SK-N-SH (cell line): ENCODE results near the gene RNF111. TPM values are rescaled to one million over a fixed set of nuclear protein-coding genes. Genes with fewer than 3 reads are reported as not detected.

Experiments
- CTCF ChIA-PET: fragments of 300-600, 350-600 bp; formaldehyde crosslinking; extraction: SDS; loops from one replicate; lab custom pipeline; 2021; lab: Yijun Ruan, JAX
- POLR2A ChIA-PET: fragments of 350-600 bp; sonication (Branson Sonifier 250); formaldehyde crosslinking; extraction: SDS; loops from one replicate; lab custom pipeline; 2020; ENCODE audit warnings: antibody characterized with exemption, inconsistent platforms; lab: Yijun Ruan, JAX
- DNase-seq: peaks from one replicate; pipeline ENCODE4 v3.0.0; 2012
- H2AFZ ChIP-seq: fragments of 200-600 bp; sonication (generic); 2 replicates; pipeline ENCODE4 v1.8.1; 2016; ENCODE audit warnings: antibody characterized with exemption, mild to moderate bottlenecking, low read depth
- H3F3A ChIP-seq: fragments of 200-600 bp; sonication (generic); replicated peaks from 2 replicates; pipeline ENCODE3; 2016; ENCODE audit warnings: antibody characterized with exemption, mild to moderate bottlenecking; ENCODE audit not compliant: insufficient read depth
- H3K27ac ChIP-seq, 2 experiments: fragments of 200-500 bp in 1 of 2; fragments of 200-600 bp in 1 of 2; sonication (Bioruptor generic) in 1 of 2; sonication (generic), shearing (Covaris generic) in 1 of 2; 2 replicates each; pipeline versions ENCODE4 v1.5.1 to v1.6.1; 2014 to 2016; ENCODE audit warnings: low read depth in 2 of 2, inconsistent platforms in 1 of 2, low read length in 1 of 2, mild to moderate bottlenecking in 1 of 2, mixed read lengths in 1 of 2
- H3K27me3 ChIP-seq: fragments of 200-600 bp; sonication (generic), shearing (Covaris generic); 2 replicates; pipeline ENCODE4 v1.6.1; 2016; ENCODE audit warnings: mixed run types; ENCODE audit not compliant: insufficient read depth
- H3K36me3 ChIP-seq, 2 experiments: fragments of 200-500 bp in 1 of 2; fragments of 200-600 bp in 1 of 2; sonication (Bioruptor generic) in 1 of 2; sonication (generic) in 1 of 2; replicated peaks in 1 of 2; 2 replicates each; pipeline versions ENCODE3 to v1.5.1; 2014 to 2016; ENCODE audit warnings: low read length in 1 of 2, mild to moderate bottlenecking in 1 of 2; ENCODE audit not compliant: insufficient read depth in 2 of 2, control insufficient read depth in 1 of 2
- H3K4me1 ChIP-seq, 2 experiments: fragments of 200-500 bp in 1 of 2; fragments of 200-600 bp in 1 of 2; sonication (Bioruptor generic) in 1 of 2; sonication (generic), shearing (Covaris generic) in 1 of 2; 2 replicates each; pipeline versions ENCODE4 v1.5.1 to v1.6.1; 2014 to 2016; ENCODE audit warnings: low read depth in 1 of 2, low read length in 1 of 2, mixed run types in 1 of 2; ENCODE audit not compliant: insufficient read depth in 2 of 2, control insufficient read depth in 1 of 2
- H3K4me2 ChIP-seq: fragments of 200-600 bp; sonication (generic), shearing (Covaris generic); 2 replicates; pipeline ENCODE4 v1.6.1; 2017; ENCODE audit warnings: mixed run types
- H3K4me3 ChIP-seq, 2 experiments: fragments of 200-500 bp in 1 of 2; fragments of 200-600 bp in 1 of 2; sonication (Bioruptor generic) in 1 of 2; sonication (generic), shearing (Covaris generic) in 1 of 2; 2 replicates each; pipeline versions ENCODE4 v1.5.1 to v1.8.1; 2014 to 2016; ENCODE audit warnings: low read depth in 2 of 2, inconsistent platforms in 1 of 2, low read length in 1 of 2, mild to moderate bottlenecking in 1 of 2, mixed read lengths in 1 of 2, moderate library complexity in 1 of 2
- H3K79me2 ChIP-seq: fragments of 200-600 bp; sonication (generic); 2 replicates; pipeline ENCODE4 v1.8.1; 2017; ENCODE audit warnings: mild to moderate bottlenecking; ENCODE audit not compliant: insufficient read depth
- H3K9ac ChIP-seq: fragments of 200-600 bp; sonication (generic); 2 replicates; pipeline ENCODE4 v1.6.1; 2017; ENCODE audit warnings: mixed run types
- H3K9me2 ChIP-seq: fragments of 200-600 bp; sonication (generic); 2 replicates; pipeline ENCODE4 v1.6.1; 2017; ENCODE audit warnings: mixed run types
- H3K9me3 ChIP-seq: fragments of 200-600 bp; sonication (generic); 2 replicates; pipeline ENCODE4 v1.6.1; 2017; ENCODE audit warnings: mixed run types, mild to moderate bottlenecking, moderate library complexity
- H4K20me1 ChIP-seq: fragments of 200-600 bp; sonication (generic); 2 replicates; pipeline ENCODE4 v1.6.1; 2017; ENCODE audit warnings: mild to moderate bottlenecking, mixed run types; ENCODE audit not compliant: insufficient read depth
- ELF1 ChIP-seq: IDR thresholded peaks from 2 replicates; pipeline ENCODE4 v1.4.0; 2012
- EP300 ChIP-seq, 2 experiments: IDR thresholded peaks; 2 replicates each; pipeline versions ENCODE4 v1.4.0 to v1.6.1; 2012; ENCODE audit warnings: borderline replicate concordance in 1 of 2, low read depth in 1 of 2, low read length in 1 of 2
- FOXJ3 ChIP-seq: sonication (generic); formaldehyde crosslinking; IDR thresholded peaks from 2 replicates; pipeline ENCODE4 v1.5.1; 2020; ENCODE audit warnings: mild to moderate bottlenecking, missing genetic modification reagents
- FOXM1 ChIP-seq: IDR thresholded peaks from 2 replicates; pipeline ENCODE4 v1.4.0; 2012; ENCODE audit warnings: low read depth, mild to moderate bottlenecking
- GABPA ChIP-seq: IDR thresholded peaks from 2 replicates; pipeline ENCODE4 v1.4.0; 2012; ENCODE audit warnings: low read depth, mild to moderate bottlenecking
- GATA2 ChIP-seq: sonication (generic); formaldehyde crosslinking; IDR thresholded peaks from 2 replicates; pipeline ENCODE4 v1.5.0; 2020; ENCODE audit warnings: mild to moderate bottlenecking, missing genetic modification reagents
- IRF3 ChIP-seq: fragments of 150-350 bp; IDR thresholded peaks from 2 replicates; pipeline ENCODE4 v1.6.1; 2016; ENCODE audit warnings: mild to moderate bottlenecking, low read depth, low read length
- JUND ChIP-seq: IDR thresholded peaks from 2 replicates; pipeline ENCODE4 v1.4.0; 2012
- NFIC ChIP-seq: IDR thresholded peaks from 2 replicates; pipeline ENCODE4 v1.4.0; 2012; ENCODE audit warnings: borderline replicate concordance
- NRF1 ChIP-seq: IDR thresholded peaks from 2 replicates; pipeline ENCODE4 v1.6.1; 2012; ENCODE audit warnings: low read depth, mild to moderate bottlenecking, low read length
- PBX3 ChIP-seq: IDR thresholded peaks from 2 replicates; pipeline ENCODE4; 2012
- POLR2AphosphoS5 ChIP-seq: IDR thresholded peaks from 2 replicates; pipeline ENCODE4 v1.6.1; 2012; ENCODE audit warnings: low read depth, low read length
- RAD21 ChIP-seq: IDR thresholded peaks from 2 replicates; pipeline ENCODE4 v1.6.1; 2012; ENCODE audit warnings: mild to moderate bottlenecking, low read length
- REST ChIP-seq: IDR thresholded peaks from 2 replicates; pipeline ENCODE4 v1.6.1; 2012; ENCODE audit warnings: mild to moderate bottlenecking, low read depth, low read length, moderate library complexity
- RFX5 ChIP-seq: IDR thresholded peaks from 2 replicates; pipeline ENCODE4 v1.6.1; 2012; ENCODE audit warnings: mild to moderate bottlenecking, improper control_type of control experiment, low read length
- SIN3A ChIP-seq: IDR thresholded peaks from 2 replicates; pipeline ENCODE4 v1.6.1; 2012; ENCODE audit warnings: low read depth, mild to moderate bottlenecking, low read length, moderate library complexity, borderline replicate concordance
- TAF1 ChIP-seq: IDR thresholded peaks from 2 replicates; pipeline ENCODE4 v1.6.1; 2012; ENCODE audit warnings: low read depth, mild to moderate bottlenecking, low read length, moderate library complexity, borderline replicate concordance
- USF1 ChIP-seq: IDR thresholded peaks from 2 replicates; pipeline ENCODE4 v1.4.0; 2012; ENCODE audit warnings: low read depth, borderline replicate concordance
- WGBS: methylation state at CpG from one replicate; pipeline ENCODE4 v1.1.6; 2017; ENCODE audit warnings: low lambda C conversion rate; 5-methylcytosine and 5-hydroxymethylcytosine counted together
- polyA plus RNA-seq, 3 experiments: library from polyadenylated mRNA; depleted of rRNA; stranded (reverse); fragments of >200 nt; gene quantifications; 2 replicates each; pipeline ENCODE4 v1.2.3, GENCODE V29; 2012

RNF111 gene
- polyA plus RNA-seq, 1 of the 3 experiments (the other 2 are of a cell fraction) = 16.5 TPM

- no peak for TF ChIP-seq IRF3
- TF ChIP-seq, all 33 proteins: peak for 0
Measured at GRCh38 chr15:59099162-59099685, 111.8 kb downstream of the RNF111 start (continued).

GRCh38 chr15:59104602-59104911 lies 117.1 kb downstream of the RNF111 start:
- Histone ChIP-seq H3K27ac (peak overlapping the region; percentile 34 to 75), H3K9ac (peak overlapping the region; percentile 87), H3F3A (peaks cover 19% of the 10 kb centered on the region), H3K4me1 (peaks cover 0 to 7% of the 10 kb centered on the region in 2 experiments; a peak in 2 of 4 replicates), H3K9me3 (no peaks in the 10 kb centered on the region), H3K79me2 (peaks cover 33% of the 10 kb centered on the region), H3K4me3 (peak overlapping the region; percentile 81 to 89), H3K36me3 (peaks cover 14 to 38% of the 10 kb centered on the region in 2 experiments), H3K27me3 (no peaks in the 10 kb centered on the region), H4K20me1 (no peaks in the 10 kb centered on the region), H3K9me2 (no peaks in the 10 kb centered on the region), H3K4me2 (peak overlapping the region; percentile 96), H2AFZ (peak overlapping the region; percentile 98)
- 5% methylated on average over 9 of the region's 9 CpGs for WGBS
- POLR2A ChIA-PET = no interaction called here
- no peak for TF ChIP-seq REST
- peak; percentile 40; the same call in 1 of the 2 replicates for TF ChIP-seq TAF1
- 0 out of 2 replicates have a peak, but pooled peaks have one; percentile 7 for TF ChIP-seq ELF1
- CTCF ChIA-PET = no interaction called here
- no peak for DNase-seq

GRCh38 chr15:59104912-59105732 lies 117.7 kb downstream of the RNF111 start, which contains the start of gene CCNB2:
TSS of gene CCNB2 (plus strand) at chr15:59105146. CDS start at chr15:59105269, 123 bp downstream.
- ChIA-PET POLR2A (no interaction called here), CTCF (interaction anchor here (0.9 kb wide), 1 partner anchor 22 kb away, joined by 3 read pairs; no protein-coding TSS in a partner anchor)
- peaks cover 0 to 7% of the 10 kb centered on the region in 2 experiments; a peak in 2 of 4 replicates for H3K4me1 ChIP-seq
- DNase-seq = peak; percentile 92
- peak within 1 kb of the TSS; percentile 81 to 89 for H3K4me3 ChIP-seq
- peaks cover 15 to 38% of the 10 kb centered on the region in 2 experiments for H3K36me3 ChIP-seq
- H2AFZ ChIP-seq = peak within 1 kb of the TSS; percentile 98
- H3K9me2 ChIP-seq = no peaks in the 10 kb centered on the region
- under 1% methylated on average over 33 of the region's 57 CpGs for WGBS
- no peaks in the 10 kb centered on the region for H3K9me3 ChIP-seq
- H3K79me2 ChIP-seq = peaks cover 36% of the 10 kb centered on the region
- peak within 1 kb of the TSS; percentile 34 to 75 for H3K27ac ChIP-seq
- H3K27me3 ChIP-seq = no peaks in the 10 kb centered on the region
- no peaks in the 10 kb centered on the region for H4K20me1 ChIP-seq
- H3K9ac ChIP-seq = peak within 1 kb of the TSS; percentile 87
- H3F3A ChIP-seq = peaks cover 19% of the 10 kb centered on the region
- peak within 1 kb of the TSS; percentile 96 for H3K4me2 ChIP-seq
- TF ChIP-seq JUND = no peak
- TF ChIP-seq EP300 (IDR thresholded peaks at IDR 0.05; ENCODE audit: borderline replicate concordance in 1 of 2, low read depth in 1 of 2, low read length in 1 of 2) = no peak; a peak in 1 of 4 replicates
- peak; percentile 79 for TF ChIP-seq POLR2AphosphoS5
- TF ChIP-seq GABPA = no peak
- peak; percentile 99 for TF ChIP-seq FOXM1
- peak; percentile 87 for TF ChIP-seq PBX3
- no peak for TF ChIP-seq FOXJ3 (CRISPR knock-in tag)
- 0 out of 2 replicates have a peak, but pooled peaks have one; percentile 6 for TF ChIP-seq ELF1
- peak; percentile 98 for TF ChIP-seq SIN3A
- no peak for TF ChIP-seq RAD21
- no peak for TF ChIP-seq NFIC
- no peak for TF ChIP-seq GATA2 (CRISPR knock-in tag)
- TF ChIP-seq NRF1 = peak; percentile 31; the same call in 1 of the 2 replicates
- peak; percentile 70; the same call in 1 of the 2 replicates for TF ChIP-seq USF1
- TF ChIP-seq TAF1 = peak; percentile 7; the same call in 1 of the 2 replicates
- peak; percentile 80 for TF ChIP-seq RFX5
